Fibroblast of the aortic adventitia (primary cell): ENCODE results near the gene SPINK9. TPM values are rescaled to one million over a fixed set of nuclear protein-coding genes. Genes with fewer than 3 reads are reported as not detected.

Source experiments
- DNase-seq: peaks from one replicate; pipeline ENCODE4 v3.0.0-alpha.2; 2010; ENCODE audit warnings: low read depth
- H3K4me3 ChIP-seq: 2 replicates; pipeline ENCODE4 v1.5.1; 2011; ENCODE audit warnings: low read depth, mild to moderate bottlenecking, control low read depth, low read length, moderate library complexity
- total RNA-seq: library from RNA; depleted of rRNA; stranded (reverse); fragments of >200 nt; gene quantifications from 2 replicates; pipeline ENCODE4 v1.2.3, GENCODE V29; 2012; ENCODE audit warnings: low replicate concordance
- TF ChIP-seq, protein P1 (sequence below): IDR thresholded peaks from 2 replicates; pipeline ENCODE4 v1.5.1; 2011; ENCODE audit warnings: mild to moderate bottlenecking, low read length, control low read depth, inconsistent platforms; ENCODE audit not compliant: insufficient read depth

The SPINK9 gene
- not detected in 2 replicates for total RNA-seq

GRCh38 chr5:148335259-148335658, at the start of gene SPINK9:
Gene SPINK9, plus strand, starts transcription at chr5:148335559. Its CDS starts 55 bp downstream, at chr5:148335614.
- no peak for DNase-seq
- TF ChIP-seq, protein P1, sequence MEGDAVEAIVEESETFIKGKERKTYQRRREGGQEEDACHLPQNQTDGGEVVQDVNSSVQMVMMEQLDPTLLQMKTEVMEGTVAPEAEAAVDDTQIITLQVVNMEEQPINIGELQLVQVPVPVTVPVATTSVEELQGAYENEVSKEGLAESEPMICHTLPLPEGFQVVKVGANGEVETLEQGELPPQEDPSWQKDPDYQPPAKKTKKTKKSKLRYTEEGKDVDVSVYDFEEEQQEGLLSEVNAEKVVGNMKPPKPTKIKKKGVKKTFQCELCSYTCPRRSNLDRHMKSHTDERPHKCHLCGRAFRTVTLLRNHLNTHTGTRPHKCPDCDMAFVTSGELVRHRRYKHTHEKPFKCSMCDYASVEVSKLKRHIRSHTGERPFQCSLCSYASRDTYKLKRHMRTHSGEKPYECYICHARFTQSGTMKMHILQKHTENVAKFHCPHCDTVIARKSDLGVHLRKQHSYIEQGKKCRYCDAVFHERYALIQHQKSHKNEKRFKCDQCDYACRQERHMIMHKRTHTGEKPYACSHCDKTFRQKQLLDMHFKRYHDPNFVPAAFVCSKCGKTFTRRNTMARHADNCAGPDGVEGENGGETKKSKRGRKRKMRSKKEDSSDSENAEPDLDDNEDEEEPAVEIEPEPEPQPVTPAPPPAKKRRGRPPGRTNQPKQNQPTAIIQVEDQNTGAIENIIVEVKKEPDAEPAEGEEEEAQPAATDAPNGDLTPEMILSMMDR, result no peak
- H3K4me3 ChIP-seq, result no peak within 1 kb of the TSS

- TF ChIP-seq, protein P1, result peak; percentile 50
- DNase-seq, result peak; percentile 29
- H3K4me3 ChIP-seq, result no peak overlapping the region
These were observed 44.8 kb upstream of the SPINK9 start for GRCh38 chr5:148290271-148291195.

GRCh38 chr5:148297731-148298130, 37.6 kb upstream of the SPINK9 start:
- no peak for DNase-seq
- no peak overlapping the region for H3K4me3 ChIP-seq
- TF ChIP-seq, protein P1, result no peak

DNA sequence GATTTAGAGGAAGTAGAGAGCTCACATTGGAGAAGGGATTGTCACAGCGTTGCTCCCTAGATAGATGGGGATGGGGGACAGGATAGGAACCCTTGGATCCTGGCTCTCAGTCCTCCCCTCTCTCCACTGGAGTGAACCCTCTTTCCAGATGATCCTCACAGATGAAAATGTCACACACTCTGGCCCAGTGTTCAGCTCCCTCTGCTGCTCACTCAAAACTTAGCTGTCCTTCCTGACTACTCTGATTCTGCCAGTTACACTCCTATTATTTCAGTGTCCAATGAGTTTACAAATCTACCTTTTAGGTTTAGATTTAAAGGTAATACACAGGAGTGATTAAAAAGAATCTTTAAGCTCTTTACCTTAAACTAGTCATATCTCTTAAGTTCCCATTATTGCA, 28.9 kb upstream of the SPINK9 start:
- TF ChIP-seq, protein P1, result no peak
- DNase-seq, result no peak
- H3K4me3 ChIP-seq, result no peak overlapping the region

DNA sequence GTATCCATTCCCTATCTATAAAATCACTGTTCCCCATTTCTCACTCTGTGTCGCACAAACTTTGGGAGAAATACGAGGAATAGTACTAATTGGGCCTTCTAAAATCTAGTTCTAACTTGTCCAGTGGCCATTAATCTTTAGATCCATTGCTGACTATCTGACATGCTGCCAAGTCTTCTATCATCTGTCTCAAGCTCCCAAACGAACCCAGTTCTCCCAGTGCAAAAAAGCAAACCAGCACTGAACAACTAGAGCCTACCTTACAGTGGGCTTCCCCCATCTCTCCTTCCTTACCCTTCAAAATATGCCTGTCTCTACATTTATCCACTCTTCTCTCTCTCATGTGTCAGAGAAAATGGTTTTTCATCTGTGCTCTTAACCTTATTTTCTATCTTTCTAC, 26.3 kb upstream of the SPINK9 start:
- no peak overlapping the region for H3K4me3 ChIP-seq
- TF ChIP-seq, protein P1, result no peak
- no peak for DNase-seq

DNA sequence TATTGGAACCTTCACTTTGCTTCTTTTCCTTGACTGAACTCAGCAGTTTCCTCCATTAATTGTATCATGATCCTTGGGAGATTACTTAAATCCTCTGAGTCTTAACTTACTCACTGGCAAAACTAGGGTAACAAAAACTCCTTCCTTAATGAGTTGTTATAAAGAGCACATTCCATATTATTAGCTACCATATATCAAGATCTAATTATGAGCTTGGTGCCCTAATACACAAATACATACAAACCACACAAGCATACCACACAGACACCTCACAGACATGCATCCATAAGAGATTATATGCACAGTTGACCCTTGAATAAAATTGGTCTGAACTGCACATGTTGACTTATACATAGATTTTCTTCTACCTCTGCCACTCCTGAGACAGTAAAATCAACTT, 25.6 kb upstream of the SPINK9 start:
- no peak overlapping the region for H3K4me3 ChIP-seq
- TF ChIP-seq, protein P1, result no peak
- DNase-seq, result no peak

DNA sequence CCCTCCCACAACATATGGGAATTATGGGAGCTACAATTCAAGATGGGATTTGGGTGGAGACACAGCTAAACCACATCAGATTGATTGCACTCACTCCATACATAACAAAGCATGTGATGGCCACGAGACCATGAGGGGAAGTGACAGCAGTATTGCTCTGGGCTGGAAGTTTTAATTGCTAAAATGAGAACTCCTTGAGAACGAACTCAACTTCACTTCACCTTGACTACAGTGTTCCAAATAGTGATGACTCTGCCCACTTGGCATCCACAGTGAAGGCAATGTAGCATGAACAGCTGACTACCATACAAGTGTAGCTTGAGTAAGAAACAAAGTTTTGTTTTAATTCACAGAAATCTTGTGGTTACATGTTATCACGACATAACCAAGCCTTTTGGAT, 23.9 kb upstream of the SPINK9 start:
- H3K4me3 ChIP-seq, result no peak overlapping the region
- DNase-seq, result no peak
- TF ChIP-seq, protein P1, result no peak
